ENCODE results near the gene PIP5K1B.

PIP5K1B gene

DNA sequence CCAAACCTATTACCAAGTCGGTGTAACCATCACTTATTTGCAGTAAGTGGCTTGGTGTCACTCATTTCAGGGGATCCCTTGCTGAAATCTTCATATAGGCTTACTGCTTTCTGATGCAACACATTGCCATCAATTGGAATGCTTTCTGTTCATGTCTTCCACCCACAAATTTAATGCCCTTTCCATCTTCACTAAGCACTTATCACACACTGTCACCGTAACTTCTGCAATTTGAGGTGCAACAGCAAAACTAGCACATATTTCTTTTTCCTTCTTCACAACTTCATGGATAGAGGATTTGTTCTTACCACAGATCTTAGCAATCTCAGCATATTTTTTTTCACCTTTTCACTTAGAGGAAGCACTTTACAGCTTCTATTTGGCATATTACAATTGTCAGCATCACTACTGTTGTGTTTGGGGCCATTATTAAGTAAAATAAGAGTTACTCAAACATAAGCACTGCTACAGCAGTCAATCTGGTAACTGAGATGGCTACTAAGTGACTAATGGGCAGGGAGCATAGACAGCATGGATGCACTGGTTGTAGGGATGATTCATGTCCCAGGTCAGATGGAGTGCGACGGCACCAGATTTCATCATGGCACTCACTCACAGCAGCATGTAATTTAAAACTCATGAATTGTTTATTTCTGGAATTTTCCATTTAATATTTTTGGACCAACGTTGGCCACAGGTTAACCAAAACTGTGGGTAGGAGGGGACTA lies 70.1 kb downstream of the PIP5K1B start:
- TF ChIP-seq JUND (IDR thresholded peaks at IDR 0.05; ENCODE audit: low read depth): no peak
- in situ Hi-C loops (cut with HindIII; ENCODE audit: low pct_unique_long_range_greater_than_20kb, low sequenced_read_pairs): no loop called here
- DNase-seq (ENCODE audit: low read depth in 1 of 2, low spot score in 1 of 2): no peak

DNA sequence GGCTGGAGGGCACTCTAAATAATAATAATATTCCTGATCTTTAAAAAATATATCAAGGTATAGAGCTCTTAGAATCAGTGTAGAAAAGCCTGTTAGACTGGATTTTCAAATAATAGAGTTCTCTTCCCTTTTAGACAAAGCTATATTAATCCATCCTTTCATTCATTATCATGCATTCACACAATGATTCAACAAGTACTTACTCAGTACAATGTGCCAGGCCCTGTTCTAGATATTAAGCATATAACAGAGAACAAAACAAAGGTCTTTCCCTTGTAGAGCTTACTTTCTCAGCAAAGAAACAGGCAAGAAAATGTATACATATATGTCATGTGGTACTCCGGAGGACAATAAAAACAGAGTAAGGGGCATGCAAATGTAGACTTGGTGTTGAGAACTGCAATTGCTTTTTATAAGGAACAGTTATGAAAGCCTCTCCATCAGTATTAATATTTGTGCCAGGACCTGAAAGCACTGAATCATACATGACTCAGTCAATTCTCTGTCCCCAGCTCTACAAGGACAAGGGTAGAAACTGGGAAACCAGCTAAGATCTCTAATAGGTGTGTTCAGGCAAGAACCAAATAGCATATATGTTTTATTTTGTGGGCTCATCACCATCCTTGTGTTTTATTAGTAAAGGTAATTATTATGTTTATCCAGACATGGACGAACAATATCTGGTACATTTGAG lies 72.2 kb downstream of the PIP5K1B start:
- DNase-seq (ENCODE audit: low read depth in 1 of 2, low spot score in 1 of 2): no peak
- no peak for TF ChIP-seq JUND (IDR thresholded peaks at IDR 0.05; ENCODE audit: low read depth)
- in situ Hi-C loops (cut with HindIII; ENCODE audit: low pct_unique_long_range_greater_than_20kb, low sequenced_read_pairs): no loop called here

DNA sequence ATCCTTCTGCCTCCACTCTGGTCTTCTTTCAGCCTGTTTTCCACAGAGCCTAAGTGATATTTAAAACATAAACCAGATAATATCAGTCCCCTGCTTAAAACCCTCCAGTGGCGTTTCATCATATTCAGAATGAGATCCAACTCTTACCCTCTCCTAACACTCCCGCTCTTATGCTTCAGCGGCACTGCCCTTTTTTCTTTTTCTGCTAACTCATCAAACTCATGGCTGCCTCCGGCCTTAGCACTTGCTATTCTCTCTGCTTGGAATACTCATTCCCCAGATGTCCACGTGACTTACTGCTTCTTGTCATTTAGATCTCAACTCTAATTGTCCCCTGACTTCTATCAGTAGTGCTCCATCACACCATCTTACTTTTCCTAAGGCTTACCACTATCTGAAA lies 73.6 kb downstream of the PIP5K1B start:
- DNase-seq (ENCODE audit: low read depth in 1 of 2, low spot score in 1 of 2): no peak
- in situ Hi-C loops (cut with HindIII; ENCODE audit: low pct_unique_long_range_greater_than_20kb, low sequenced_read_pairs): no loop called here
- no peak for TF ChIP-seq JUND (IDR thresholded peaks at IDR 0.05; ENCODE audit: low read depth)

- in situ Hi-C loops (cut with HindIII; ENCODE audit: low pct_unique_long_range_greater_than_20kb, low sequenced_read_pairs): no loop called here
- peak; percentile 48 to 93 for DNase-seq (ENCODE audit: low read depth in 1 of 2, low spot score in 1 of 2)
- TF ChIP-seq JUND (IDR thresholded peaks at IDR 0.05; ENCODE audit: low read depth): no peak
Measured at GRCh38 chr9:68779558-68780379, 74.7 kb downstream of the PIP5K1B start.

- DNase-seq (ENCODE audit: low read depth in 1 of 2, low spot score in 1 of 2): no peak
- in situ Hi-C loops (cut with HindIII; ENCODE audit: low pct_unique_long_range_greater_than_20kb, low sequenced_read_pairs): no loop called here
- TF ChIP-seq JUND (IDR thresholded peaks at IDR 0.05; ENCODE audit: low read depth): no peak
Measured at GRCh38 chr9:68780380-68780712, 75.3 kb downstream of the PIP5K1B start.

DNA sequence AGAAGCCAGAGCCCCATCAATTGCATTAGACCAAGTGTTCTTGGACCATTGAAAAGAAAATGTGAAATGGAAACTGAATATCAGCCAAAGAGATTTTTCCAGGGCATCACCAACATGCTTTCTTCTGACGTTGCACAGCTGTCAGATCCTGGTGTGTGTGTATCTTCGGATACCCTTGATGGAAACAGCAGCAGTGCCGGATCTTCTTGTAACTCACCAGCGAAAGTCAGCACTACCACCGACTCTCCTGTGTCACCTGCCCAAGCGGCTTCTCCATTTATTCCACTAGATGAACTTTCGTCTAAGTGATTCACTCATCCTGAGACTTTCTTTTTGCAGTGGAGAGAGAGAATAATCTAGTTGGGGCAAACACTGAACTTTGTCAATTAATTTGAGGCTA lies 75.7 kb downstream of the PIP5K1B start:
- in situ Hi-C loops (cut with HindIII; ENCODE audit: low pct_unique_long_range_greater_than_20kb, low sequenced_read_pairs): no loop called here
- DNase-seq (ENCODE audit: low read depth in 1 of 2, low spot score in 1 of 2): no peak
- no peak for TF ChIP-seq JUND (IDR thresholded peaks at IDR 0.05; ENCODE audit: low read depth)

DNA sequence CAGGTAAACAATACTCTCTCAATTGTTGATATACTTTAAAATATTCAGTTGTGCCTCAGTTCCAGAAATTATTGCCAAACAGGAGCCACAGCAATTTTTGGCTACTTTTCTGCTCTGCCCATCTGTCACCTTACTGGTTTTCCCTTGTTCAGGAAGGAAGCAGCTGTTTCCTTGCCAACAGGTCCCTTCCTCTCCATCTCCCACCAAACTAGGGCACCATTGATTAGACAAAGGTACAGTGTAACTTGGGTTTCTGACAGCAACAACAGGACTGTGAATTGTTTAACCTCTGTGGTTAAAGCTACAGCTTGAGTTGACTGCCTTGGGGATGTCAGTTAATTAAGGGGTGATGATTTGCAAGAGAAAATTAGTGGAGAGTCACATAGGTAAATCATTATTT lies 76.9 kb downstream of the PIP5K1B start:
- TF ChIP-seq JUND (IDR thresholded peaks at IDR 0.05; ENCODE audit: low read depth): no peak
- DNase-seq (ENCODE audit: low read depth in 1 of 2, low spot score in 1 of 2): no peak
- in situ Hi-C loops (cut with HindIII; ENCODE audit: low pct_unique_long_range_greater_than_20kb, low sequenced_read_pairs): no loop called here

GRCh38 chr9:68782546-68782945 lies 77.5 kb downstream of the PIP5K1B start:
- in situ Hi-C loops (cut with HindIII; ENCODE audit: low pct_unique_long_range_greater_than_20kb, low sequenced_read_pairs): no loop called here

GRCh38 chr9:68785965-68786364 lies 80.9 kb downstream of the PIP5K1B start:
- no peak for TF ChIP-seq JUND (IDR thresholded peaks at IDR 0.05; ENCODE audit: low read depth)
- no peak for DNase-seq (ENCODE audit: low read depth in 1 of 2, low spot score in 1 of 2)
- in situ Hi-C loops (cut with HindIII; ENCODE audit: low pct_unique_long_range_greater_than_20kb, low sequenced_read_pairs): no loop called here

More at GRCh38 chr9:68782546-68782945, 77.5 kb downstream of the PIP5K1B start:
- no peak for DNase-seq (ENCODE audit: low read depth in 1 of 2, low spot score in 1 of 2)
- no peak for TF ChIP-seq JUND (IDR thresholded peaks at IDR 0.05; ENCODE audit: low read depth)

- no peak for DNase-seq (ENCODE audit: low read depth in 1 of 2, low spot score in 1 of 2)
- no peak for TF ChIP-seq JUND (IDR thresholded peaks at IDR 0.05; ENCODE audit: low read depth)
- in situ Hi-C loops (cut with HindIII; ENCODE audit: low pct_unique_long_range_greater_than_20kb, low sequenced_read_pairs): no loop called here
Measured at GRCh38 chr9:68791169-68791568, 86.1 kb downstream of the PIP5K1B start.

DNA sequence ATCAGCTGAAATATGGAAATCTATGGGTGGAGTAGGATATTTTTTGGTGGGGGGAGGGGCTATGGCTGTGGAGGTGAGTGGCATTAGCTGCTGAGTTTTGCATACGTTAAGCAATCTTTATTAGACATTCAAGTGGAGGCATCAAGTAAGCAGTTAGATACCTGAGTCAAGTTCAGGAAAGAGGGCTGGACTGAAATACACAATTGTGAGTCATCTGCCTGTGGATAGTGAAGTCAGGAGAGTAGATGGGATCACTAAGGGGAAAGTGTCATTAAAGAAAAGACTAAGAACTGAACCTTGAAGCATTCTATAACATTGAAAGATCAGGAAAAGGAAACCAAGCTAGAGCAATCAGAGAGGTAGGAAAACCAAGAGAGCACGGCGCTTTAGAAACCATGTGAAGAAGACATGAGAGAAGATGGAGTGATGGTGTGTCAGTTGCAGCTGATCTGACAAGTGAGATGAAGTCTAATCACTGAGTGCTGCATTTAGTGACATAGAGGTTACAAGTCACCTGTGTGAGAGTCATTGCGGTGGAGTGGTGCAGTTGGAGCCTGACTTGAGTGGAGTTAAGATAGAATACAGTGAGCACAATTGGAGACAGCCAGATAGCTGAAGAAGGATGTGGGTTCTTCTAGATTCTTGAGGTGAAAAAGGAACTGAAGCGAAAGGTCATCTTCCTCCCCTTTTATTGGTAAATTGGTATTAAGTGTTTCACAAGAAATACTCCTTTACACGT lies 88.7 kb downstream of the PIP5K1B start:
- TF ChIP-seq JUND (IDR thresholded peaks at IDR 0.05; ENCODE audit: low read depth): no peak
- DNase-seq (ENCODE audit: low read depth in 1 of 2, low spot score in 1 of 2): no peak
- in situ Hi-C loops (cut with HindIII; ENCODE audit: low pct_unique_long_range_greater_than_20kb, low sequenced_read_pairs): no loop called here

DNA sequence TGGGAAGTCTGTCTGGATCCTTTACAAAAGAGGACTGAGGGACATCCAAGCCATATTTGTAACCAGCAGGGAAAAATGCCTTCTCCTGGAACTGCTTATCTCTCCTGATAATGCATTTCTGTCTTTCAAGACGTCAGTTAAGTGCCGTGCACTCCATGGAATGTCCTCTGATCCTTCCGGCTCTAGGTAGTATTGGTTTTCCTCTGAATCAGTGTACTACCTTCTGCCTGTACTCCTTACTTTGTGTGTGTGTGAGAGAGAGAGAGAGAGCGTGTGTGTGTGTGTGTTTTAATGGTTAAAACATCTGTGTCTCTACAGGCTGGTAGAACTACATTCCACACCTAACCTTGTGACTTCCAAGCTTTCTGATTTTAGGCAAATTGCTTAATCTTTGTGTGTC lies 89.9 kb downstream of the PIP5K1B start:
- TF ChIP-seq JUND (IDR thresholded peaks at IDR 0.05; ENCODE audit: low read depth): no peak
- no peak for DNase-seq (ENCODE audit: low read depth in 1 of 2, low spot score in 1 of 2)
- in situ Hi-C loops (cut with HindIII; ENCODE audit: low pct_unique_long_range_greater_than_20kb, low sequenced_read_pairs): no loop called here

All from T47D (cell line).